Karpas-422 (cell line): Measurements from ENCODE around the gene ST14. TPM values are rescaled to one million over a fixed set of nuclear protein-coding genes. Genes with fewer than 3 reads are reported as not detected.

Experiments
- DNase-seq: peaks from one replicate; pipeline ENCODE4 v3.0.0-alpha.2; 2015
- H2AFZ ChIP-seq: fragments of 200-600 bp; sonication (generic); 2 replicates; pipeline ENCODE4 v1.6.1; 2014; ENCODE audit warnings: antibody characterized with exemption, low read length, mixed read lengths
- H3K27ac ChIP-seq: fragments of 200-600 bp; sonication (generic); 2 replicates; pipeline ENCODE4 v1.5.1; 2014; ENCODE audit warnings: mild to moderate bottlenecking, low read length, moderate library complexity
- H3K27me3 ChIP-seq: fragments of 200-600 bp; sonication (generic); 2 replicates; pipeline ENCODE4 v1.6.1; 2014; ENCODE audit warnings: low read length, mixed read lengths
- H3K36me3 ChIP-seq: fragments of 200-600 bp; sonication (generic); 2 replicates; pipeline ENCODE4 v1.6.1; 2014; ENCODE audit warnings: low read length, mixed read lengths; ENCODE audit not compliant: insufficient read depth
- H3K4me1 ChIP-seq: fragments of 200-600 bp; sonication (generic); 2 replicates; pipeline ENCODE4 v1.6.1; 2014; ENCODE audit warnings: mild to moderate bottlenecking, low read length, mixed read lengths
- H3K4me2 ChIP-seq: fragments of 200-600 bp; sonication (generic); 2 replicates; pipeline ENCODE4 v1.6.1; 2014; ENCODE audit warnings: low read length, low read depth, mild to moderate bottlenecking; ENCODE audit not compliant: poor library complexity, severe bottlenecking
- H3K4me3 ChIP-seq: fragments of 200-600 bp; sonication (generic); 2 replicates; pipeline ENCODE4 v1.5.1; 2014; ENCODE audit warnings: mild to moderate bottlenecking, antibody characterized with exemption, low read length, mixed read lengths
- H3K79me2 ChIP-seq: fragments of 200-600 bp; sonication (generic); 2 replicates; pipeline ENCODE4 v1.6.1; 2014; ENCODE audit warnings: mild to moderate bottlenecking, low read length, mixed read lengths
- H3K9ac ChIP-seq: fragments of 200-600 bp; sonication (generic); 2 replicates; pipeline ENCODE4 v1.6.0; 2014; ENCODE audit warnings: low read length
- H3K9me2 ChIP-seq: fragments of 200-600 bp; sonication (generic), shearing (Covaris generic); replicated peaks from 2 replicates; pipeline ENCODE4 v1.6.0; 2014; ENCODE audit warnings: mild to moderate bottlenecking, low read length, moderate library complexity; ENCODE audit not compliant: insufficient read depth
- H3K9me3 ChIP-seq: fragments of 300-700, 200-600 bp; sonication (generic); 2 replicates; pipeline ENCODE4 v1.6.1; 2014; ENCODE audit warnings: low read length, mixed read lengths
- H4K20me1 ChIP-seq: fragments of 200-600 bp; sonication (generic); 2 replicates; pipeline ENCODE4 v1.6.1; 2014; ENCODE audit warnings: mild to moderate bottlenecking, antibody characterized with exemption, low read length, low read depth; ENCODE audit not compliant: insufficient read depth
- total RNA-seq: library from RNA; depleted of rRNA; stranded (reverse); fragments of >200 nt; shearing (Covaris generic); gene quantifications from 2 replicates; pipeline ENCODE4 v1.2.3, GENCODE V29; 2014; ENCODE audit warnings: low replicate concordance

Gene ST14
- total RNA-seq, 1 experiment from 2014 or later = 0.30 TPM

DNA sequence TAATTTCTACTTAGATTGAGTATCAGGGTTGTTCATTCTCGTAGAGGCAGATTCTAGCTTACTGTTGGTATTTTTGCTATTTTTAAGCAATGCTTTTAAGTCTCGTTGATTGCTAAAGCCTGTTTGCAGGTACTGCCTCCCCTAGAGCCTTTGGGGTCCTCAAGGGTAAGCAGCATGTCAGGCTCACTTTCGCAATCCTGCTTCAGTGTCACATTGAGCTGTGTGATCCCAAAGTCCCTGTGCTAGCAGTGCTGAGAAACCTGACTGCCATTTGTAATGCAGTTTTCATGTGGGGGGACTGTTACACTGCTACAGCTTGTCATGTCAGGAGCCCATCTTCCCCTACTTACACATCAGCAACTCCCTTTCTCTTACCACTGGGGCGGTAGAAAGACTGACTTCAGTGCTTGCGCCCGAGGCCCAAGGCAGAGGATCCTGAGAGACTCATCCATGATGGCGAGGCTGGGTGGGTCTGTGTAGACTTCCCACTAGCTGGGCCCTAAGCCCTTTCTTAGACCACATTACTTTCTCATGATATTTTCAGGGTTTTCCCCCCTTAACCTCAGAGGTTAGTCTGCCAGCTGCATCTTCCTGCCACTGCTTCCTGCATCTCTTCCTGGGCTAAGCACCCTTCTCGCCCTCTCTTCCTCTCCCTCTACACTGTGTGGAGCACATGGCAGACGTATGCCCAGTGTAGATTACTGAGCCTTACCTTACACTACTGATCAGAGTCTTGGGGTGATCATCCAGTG, 40.8 kb upstream of the ST14 start:
- DNase-seq = no peak
- H3K9me3 ChIP-seq = no peaks in the 10 kb centered on the region
- H3K4me1 ChIP-seq = no peaks in the 10 kb centered on the region
- H3K79me2 ChIP-seq = peaks cover 31% of the 10 kb centered on the region
- H4K20me1 ChIP-seq = no peaks in the 10 kb centered on the region
- no peak overlapping the region for H3K4me3 ChIP-seq
- no peak overlapping the region for H3K9ac ChIP-seq
- H3K27ac ChIP-seq = no peak overlapping the region
- no peaks in the 10 kb centered on the region for H3K9me2 ChIP-seq
- H3K36me3 ChIP-seq = no peaks in the 10 kb centered on the region
- H3K27me3 ChIP-seq = no peaks in the 10 kb centered on the region
- H3K4me2 ChIP-seq = no peak overlapping the region
- no peak overlapping the region for H2AFZ ChIP-seq

DNA sequence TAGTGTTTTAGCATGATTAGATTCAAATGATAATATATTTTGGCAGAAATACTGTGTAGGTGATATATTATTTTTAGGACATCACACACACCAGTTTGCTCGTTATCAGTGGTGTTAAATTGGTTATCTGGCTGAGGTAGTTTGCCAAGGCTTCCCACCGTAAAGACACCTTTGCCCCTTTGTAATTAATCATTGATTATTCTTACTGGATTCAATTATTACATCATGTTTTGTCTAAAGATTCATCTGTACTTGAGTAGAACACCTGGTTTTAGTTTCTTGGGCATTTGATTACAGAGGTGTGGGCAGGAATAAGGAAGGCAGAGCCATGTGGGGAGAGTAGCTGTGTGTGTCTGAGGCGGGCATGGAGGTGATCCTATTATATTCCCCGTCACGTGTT, 39.5 kb upstream of the ST14 start:
- no peaks in the 10 kb centered on the region for H3K4me1 ChIP-seq
- H3K4me2 ChIP-seq = no peak overlapping the region
- H3K9ac ChIP-seq = no peak overlapping the region
- no peaks in the 10 kb centered on the region for H3K36me3 ChIP-seq
- H3K79me2 ChIP-seq = peaks cover 20% of the 10 kb centered on the region; the same call in 1 of the 2 replicates
- no peaks in the 10 kb centered on the region for H3K9me2 ChIP-seq
- no peak overlapping the region for H2AFZ ChIP-seq
- no peak overlapping the region for H3K4me3 ChIP-seq
- H3K27ac ChIP-seq = no peak overlapping the region
- H4K20me1 ChIP-seq = no peaks in the 10 kb centered on the region
- H3K27me3 ChIP-seq = no peaks in the 10 kb centered on the region
- no peak for DNase-seq
- no peaks in the 10 kb centered on the region for H3K9me3 ChIP-seq

DNA sequence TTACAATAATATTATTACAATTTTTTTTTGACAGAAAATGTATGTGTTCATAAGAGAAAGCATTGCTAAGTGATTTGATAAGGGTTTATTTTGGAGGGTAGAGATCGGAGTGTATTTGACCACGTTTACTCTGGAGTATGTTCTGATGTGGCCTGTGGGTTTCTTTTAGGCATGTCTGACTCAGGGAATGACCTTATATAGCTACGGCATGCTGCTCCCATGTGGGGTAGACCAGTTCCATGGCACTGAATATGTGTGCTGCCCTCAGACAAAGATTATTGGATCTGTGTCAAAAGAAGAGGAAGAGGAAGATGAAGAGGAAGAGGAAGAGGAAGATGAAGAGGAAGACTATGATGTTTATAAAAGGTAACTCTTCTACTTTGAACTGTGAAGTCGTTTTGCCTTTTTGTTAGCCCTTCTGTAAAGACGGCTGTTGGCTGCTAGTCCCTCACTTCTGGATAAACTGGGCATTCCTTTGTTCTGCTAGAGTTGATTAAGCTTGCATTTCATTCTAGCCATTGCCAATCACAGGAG, 38.1 kb upstream of the ST14 start:
- DNase-seq = no peak
- Histone ChIP-seq H3K4me3 (no peak overlapping the region), H3K36me3 (no peaks in the 10 kb centered on the region), H3K27ac (no peak overlapping the region), H2AFZ (no peak overlapping the region), H3K27me3 (no peaks in the 10 kb centered on the region), H3K4me1 (no peaks in the 10 kb centered on the region), H3K9me2 (no peaks in the 10 kb centered on the region), H3K79me2 (peaks cover 12% of the 10 kb centered on the region; the same call in 1 of the 2 replicates), H4K20me1 (no peaks in the 10 kb centered on the region), H3K4me2 (no peak overlapping the region), H3K9me3 (no peaks in the 10 kb centered on the region), H3K9ac (no peak overlapping the region)

DNA sequence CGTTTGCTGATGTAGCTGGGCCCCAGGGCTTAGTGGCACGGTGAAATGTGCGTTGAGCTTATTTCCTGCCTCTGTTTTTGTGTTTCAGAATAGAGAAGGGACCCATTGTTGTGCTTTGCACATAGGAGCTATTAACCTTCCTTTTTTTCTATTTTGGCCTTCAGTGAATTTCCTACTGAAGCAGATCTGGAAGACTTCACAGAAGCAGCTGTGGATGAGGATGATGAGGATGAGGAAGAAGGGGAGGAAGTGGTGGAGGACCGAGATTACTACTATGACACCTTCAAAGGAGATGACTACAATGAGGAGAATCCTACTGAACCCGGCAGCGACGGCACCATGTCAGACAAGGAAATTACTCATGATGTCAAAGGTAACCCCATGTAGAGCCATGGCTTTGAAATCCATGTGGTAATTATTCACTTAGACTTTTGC, 37.4 kb upstream of the ST14 start:
- H3K27me3 ChIP-seq = no peaks in the 10 kb centered on the region
- H3K9ac ChIP-seq = no peak overlapping the region
- H3K36me3 ChIP-seq = no peaks in the 10 kb centered on the region
- H3K79me2 ChIP-seq = peaks cover 12% of the 10 kb centered on the region; the same call in 1 of the 2 replicates
- no peak overlapping the region for H3K4me2 ChIP-seq
- H3K9me2 ChIP-seq = no peaks in the 10 kb centered on the region
- H3K4me3 ChIP-seq = no peak overlapping the region
- DNase-seq = no peak
- H3K9me3 ChIP-seq = no peaks in the 10 kb centered on the region
- H2AFZ ChIP-seq = no peak overlapping the region
- no peaks in the 10 kb centered on the region for H3K4me1 ChIP-seq
- no peak overlapping the region for H3K27ac ChIP-seq
- no peaks in the 10 kb centered on the region for H4K20me1 ChIP-seq

DNA sequence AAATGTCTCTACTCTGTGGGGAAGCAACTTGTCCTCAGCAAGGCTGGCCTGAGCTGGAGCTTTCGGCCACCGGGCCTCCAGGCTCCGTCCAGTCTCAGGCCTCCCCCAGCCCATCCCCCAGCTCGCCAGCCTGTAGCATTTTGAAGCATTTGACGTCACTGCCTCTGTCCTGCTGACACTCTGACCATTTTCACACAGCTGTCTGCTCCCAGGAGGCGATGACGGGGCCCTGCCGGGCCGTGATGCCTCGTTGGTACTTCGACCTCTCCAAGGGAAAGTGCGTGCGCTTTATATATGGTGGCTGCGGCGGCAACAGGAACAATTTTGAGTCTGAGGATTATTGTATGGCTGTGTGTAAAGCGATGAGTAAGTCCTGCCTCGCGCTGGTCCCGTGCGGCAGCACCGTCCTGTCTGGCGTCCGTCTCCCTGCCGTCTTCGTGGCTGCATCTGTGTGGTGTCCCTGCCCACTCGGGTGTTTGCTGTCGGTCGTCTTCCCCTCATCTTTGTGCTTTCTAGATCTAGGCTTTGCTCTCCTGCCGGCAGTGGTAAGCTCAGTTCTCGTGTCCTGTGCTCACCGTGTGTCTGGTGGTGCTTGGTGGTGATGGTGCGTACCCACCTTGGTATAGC, 36.1 kb upstream of the ST14 start:
- no peak overlapping the region for H3K9ac ChIP-seq
- no peak overlapping the region for H3K4me2 ChIP-seq
- H3K27me3 ChIP-seq = no peaks in the 10 kb centered on the region
- H3K79me2 ChIP-seq = peaks cover 5% of the 10 kb centered on the region; the same call in 1 of the 2 replicates
- H3K36me3 ChIP-seq = no peaks in the 10 kb centered on the region
- no peak overlapping the region for H2AFZ ChIP-seq
- H3K4me3 ChIP-seq = no peak overlapping the region
- no peak overlapping the region for H3K27ac ChIP-seq
- no peaks in the 10 kb centered on the region for H3K9me3 ChIP-seq
- H3K4me1 ChIP-seq = no peaks in the 10 kb centered on the region
- no peak for DNase-seq
- H4K20me1 ChIP-seq = no peaks in the 10 kb centered on the region
- no peaks in the 10 kb centered on the region for H3K9me2 ChIP-seq

DNA sequence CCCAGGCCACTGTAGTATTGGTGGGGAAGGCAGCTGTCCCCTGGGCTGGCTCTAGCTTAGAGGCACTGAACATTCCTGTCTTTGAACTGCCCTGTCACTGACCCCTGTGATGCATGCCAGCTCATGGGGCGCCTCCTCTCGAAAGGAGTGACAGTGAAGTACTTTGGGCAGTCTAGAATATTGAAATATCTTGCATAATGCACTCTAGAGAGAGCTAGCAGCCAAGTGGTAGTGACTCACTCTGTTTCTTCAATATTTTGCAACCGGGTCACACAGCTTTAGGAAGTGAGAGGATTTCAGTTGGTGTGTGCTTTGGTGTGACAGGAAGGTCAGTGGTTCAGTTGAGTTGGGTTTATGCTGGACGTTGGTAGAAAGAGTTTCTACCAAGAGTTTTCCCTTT, 35.5 kb upstream of the ST14 start:
- no peak for DNase-seq
- H3K4me3 ChIP-seq = no peak overlapping the region
- H2AFZ ChIP-seq = no peak overlapping the region
- no peaks in the 10 kb centered on the region for H4K20me1 ChIP-seq
- no peaks in the 10 kb centered on the region for H3K4me1 ChIP-seq
- H3K79me2 ChIP-seq = 0 out of 2 replicates have a peak, but pooled peaks cover 2% of the 10 kb centered on the region
- H3K27me3 ChIP-seq = no peaks in the 10 kb centered on the region
- no peak overlapping the region for H3K9ac ChIP-seq
- H3K27ac ChIP-seq = no peak overlapping the region
- no peaks in the 10 kb centered on the region for H3K9me3 ChIP-seq
- H3K4me2 ChIP-seq = no peak overlapping the region
- no peaks in the 10 kb centered on the region for H3K36me3 ChIP-seq
- H3K9me2 ChIP-seq = no peaks in the 10 kb centered on the region

DNA sequence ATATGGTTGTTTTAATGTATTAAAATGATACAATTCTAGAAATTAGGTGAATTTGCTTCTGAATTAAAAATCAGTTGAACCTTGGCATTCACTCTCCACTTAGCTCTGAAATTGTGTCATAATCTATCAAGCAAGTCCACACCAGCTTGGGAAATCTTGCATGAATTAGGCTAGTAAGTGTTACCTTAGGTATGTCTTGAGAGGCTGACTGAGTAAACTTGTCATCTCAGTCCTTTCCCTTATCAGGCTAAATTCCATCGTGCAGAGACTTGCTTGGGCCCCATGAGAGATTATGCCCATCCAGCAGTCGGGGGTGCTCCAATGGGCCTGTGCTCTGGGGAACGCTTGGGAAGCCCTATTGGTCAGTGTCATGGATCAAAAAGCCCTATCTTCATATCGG, 33.9 kb upstream of the ST14 start:
- H3K27me3 ChIP-seq = no peaks in the 10 kb centered on the region
- H3K4me3 ChIP-seq = no peak overlapping the region
- no peaks in the 10 kb centered on the region for H3K4me1 ChIP-seq
- no peaks in the 10 kb centered on the region for H3K9me3 ChIP-seq
- H3K79me2 ChIP-seq = no peaks in the 10 kb centered on the region
- no peaks in the 10 kb centered on the region for H3K36me3 ChIP-seq
- no peak overlapping the region for H3K9ac ChIP-seq
- H3K4me2 ChIP-seq = no peak overlapping the region
- no peak overlapping the region for H3K27ac ChIP-seq
- no peak for DNase-seq
- H2AFZ ChIP-seq = no peak overlapping the region
- H3K9me2 ChIP-seq = no peaks in the 10 kb centered on the region
- H4K20me1 ChIP-seq = no peaks in the 10 kb centered on the region

DNA sequence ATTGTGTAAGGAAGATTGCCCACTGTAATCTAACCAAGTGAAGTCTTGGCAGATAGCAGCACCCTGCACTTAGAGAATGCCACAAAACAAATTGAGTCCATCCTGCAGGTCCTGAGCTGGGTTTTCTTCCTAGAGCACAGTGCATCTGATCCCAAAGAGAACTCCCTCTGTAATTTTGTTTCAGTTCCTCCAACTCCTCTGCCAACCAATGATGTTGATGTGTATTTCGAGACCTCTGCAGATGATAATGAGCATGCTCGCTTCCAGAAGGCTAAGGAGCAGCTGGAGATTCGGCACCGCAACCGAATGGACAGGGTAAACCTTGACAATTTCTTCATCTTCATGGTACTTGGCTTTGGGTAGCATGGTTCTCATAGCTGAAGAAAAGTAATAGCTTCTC, 33.1 kb upstream of the ST14 start:
- no peaks in the 10 kb centered on the region for H3K9me3 ChIP-seq
- H3K4me2 ChIP-seq = no peak overlapping the region
- H3K4me1 ChIP-seq = no peaks in the 10 kb centered on the region
- no peak for DNase-seq
- H3K9ac ChIP-seq = no peak overlapping the region
- no peak overlapping the region for H3K27ac ChIP-seq
- H3K9me2 ChIP-seq = no peaks in the 10 kb centered on the region
- H3K79me2 ChIP-seq = no peaks in the 10 kb centered on the region
- no peaks in the 10 kb centered on the region for H3K36me3 ChIP-seq
- no peaks in the 10 kb centered on the region for H4K20me1 ChIP-seq
- no peaks in the 10 kb centered on the region for H3K27me3 ChIP-seq
- H3K4me3 ChIP-seq = no peak overlapping the region
- H2AFZ ChIP-seq = no peak overlapping the region
